ENCODE data around the gene ERF.

Gene ERF

GRCh38 chr19:42253245-42254088 is 1.5 kb downstream of the ERF start:
- peak; percentile 59 for DNase-seq

GRCh38 chr19:42252365-42253244 is 2.3 kb downstream of the ERF start:
- no peak for DNase-seq

- DNase-seq: no peak
Measured at GRCh38 chr19:42251572-42252358, 3.2 kb downstream of the ERF start.

- DNase-seq: no peak
Measured at GRCh38 chr19:42250666-42251531, 4.0 kb downstream of the ERF start.

GRCh38 chr19:42250183-42250665 is 4.7 kb downstream of the ERF start:
- DNase-seq: no peak

- DNase-seq: no peak
Measured at GRCh38 chr19:42249769-42250168, 5.2 kb downstream of the ERF start.

- DNase-seq: no peak
Measured at GRCh38 chr19:42249149-42249750, 5.7 kb downstream of the ERF start.

GRCh38 chr19:42248270-42249148 is 6.4 kb downstream of the ERF start:
- DNase-seq: no peak

GRCh38 chr19:42247640-42248199 is 7.2 kb downstream of the ERF start:
- DNase-seq: no peak

GRCh38 chr19:42246922-42247639 is 7.8 kb downstream of the ERF start:
- no peak for DNase-seq

GRCh38 chr19:42246143-42246921 is 8.6 kb downstream of the ERF start:
- no peak for DNase-seq

GRCh38 chr19:42245231-42245630 is 9.7 kb downstream of the ERF start:
- no peak for DNase-seq

- peak; percentile 79 for DNase-seq
Measured at GRCh38 chr19:42244347-42245220, 10.3 kb downstream of the ERF start.

- DNase-seq: peak; percentile 90
Measured at GRCh38 chr19:42242512-42243409, 12.2 kb downstream of the ERF start, which contains the start of gene GSK3A. Gene GSK3A, minus strand, starts transcription at chr19:42242602. Its CDS starts 137 bp downstream, at chr19:42242465.

- DNase-seq: no peak
Measured at GRCh38 chr19:42242069-42242511, 12.8 kb downstream of the ERF start.

GRCh38 chr19:42241279-42241678 is 13.6 kb downstream of the ERF start:
- DNase-seq: no peak

Measured in activated gamma-delta T cell (primary cell).